Gastroesophageal sphincter (tissue), 3 donors: ENCODE data around the gene HMGXB3.

Experiments
- CTCF ChIP-seq, 4 experiments: fragments of 200-600 bp in 2 of 4; fragments of 450-650 bp in 2 of 4; sonication (generic) in 1 of 4; IDR thresholded peaks; one replicate each; pipeline ENCODE4 v1.5.1; 2017 to 2019; ENCODE audit warnings: antibody characterized with exemption in 4 of 4, mild to moderate bottlenecking in 2 of 4, moderate library complexity in 2 of 4
- EP300 ChIP-seq: sonication (generic); formaldehyde crosslinking; IDR thresholded peaks from one replicate; pipeline ENCODE4 v1.6.1; 2017; ENCODE audit warnings: antibody characterized with exemption, mild to moderate bottlenecking
- POLR2A ChIP-seq, 2 donors: fragments of 450-650 bp; IDR thresholded peaks; one replicate each; pipeline ENCODE4 v1.6.1; 2017; ENCODE audit warnings: antibody characterized with exemption in 2 of 2, mild to moderate bottlenecking in 2 of 2, moderate library complexity in 1 of 2

DNA sequence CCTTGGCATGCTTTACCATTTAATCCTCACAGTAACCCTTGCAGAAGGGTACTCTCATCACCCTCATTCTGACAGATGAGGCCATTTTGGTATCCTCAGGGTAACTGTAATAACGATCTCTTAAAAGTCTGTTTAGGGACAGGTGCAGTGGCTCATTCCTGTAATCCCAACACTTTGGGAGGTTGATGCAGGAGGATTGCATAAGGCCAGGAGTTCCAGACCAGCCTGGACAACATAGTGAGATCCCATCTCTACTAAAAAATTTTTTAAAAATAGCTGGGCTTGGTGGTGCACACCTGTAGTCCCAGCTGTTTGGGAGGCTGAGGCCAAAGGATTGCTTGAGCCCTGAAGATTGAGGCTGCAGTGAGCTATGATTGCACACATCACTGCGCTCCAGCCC, 54.0 kb downstream of the HMGXB3 start:
- TF ChIP-seq CTCF (IDR thresholded peaks at IDR 0.05) (no peak), POLR2A (IDR thresholded peaks at IDR 0.05) (no peak), EP300 (no peak)
